PC-3 (cell line): ENCODE results near the gene NGF. TPM values are rescaled to one million over a fixed set of nuclear protein-coding genes. Genes with fewer than 3 reads are reported as not detected.

Experiments
- ATAC-seq: fragments of 200-7000 bp; cut with Tn5 transposase; 2 replicates; pipeline ENCODE4 v1.9.1; 2020; ENCODE audit warnings: mild to moderate bottlenecking, moderate library complexity
- BruUV-seq: library from RNA; stranded (reverse); fragments of 400-500 nt; replicated peaks from 2 replicates; lab custom pipeline; 2021; lab: Mats Ljungman, UMichigan
- CTCF ChIA-PET: fragments of 300-600 bp; sonication (Branson Sonifier 250); formaldehyde crosslinking; loops from one replicate; lab custom pipeline; 2022; ENCODE audit warnings: antibody characterized with exemption; lab: Charles Lee
- POLR2A ChIA-PET: fragments of 300-600 bp; sonication (Branson Sonifier 250); formaldehyde crosslinking; loops from one replicate; lab custom pipeline; 2022; ENCODE audit warnings: antibody characterized with exemption; ENCODE audit not compliant: unreplicated experiment; lab: Charles Lee
- DNase-seq: peaks from one replicate; pipeline ENCODE4 v3.0.0-alpha.2; 2015
- H2AFZ ChIP-seq: fragments of 300-600 bp; sonication (generic); 2 replicates; pipeline ENCODE4 v1.6.0; 2016; ENCODE audit warnings: antibody characterized with exemption, low read length
- H3F3A ChIP-seq: fragments of 300-600 bp; sonication (generic); one replicate; pipeline ENCODE4 v1.6.0; 2017; ENCODE audit warnings: antibody characterized with exemption, low read length, control low read depth, mild to moderate bottlenecking; ENCODE audit not compliant: unreplicated experiment
- H3K27ac ChIP-seq: fragments of 300-600 bp; sonication (generic); 2 replicates; pipeline ENCODE4 v1.5.1; 2016; ENCODE audit warnings: mild to moderate bottlenecking, low read length
- H3K27me3 ChIP-seq: fragments of 300-600 bp; sonication (generic); 2 replicates; pipeline ENCODE4 v1.6.1; 2016; ENCODE audit warnings: low read length, mixed read lengths
- H3K36me3 ChIP-seq: fragments of 300-600 bp; sonication (generic); 2 replicates; pipeline ENCODE4 v1.6.1; 2016; ENCODE audit warnings: low read depth, mixed run types, low read length, mixed read lengths
- H3K4me1 ChIP-seq: fragments of 300-600 bp; sonication (generic); 2 replicates; pipeline ENCODE4 v1.5.1; 2016; ENCODE audit warnings: low read length; ENCODE audit not compliant: insufficient read depth
- H3K4me2 ChIP-seq: fragments of 300-600 bp; sonication (generic); 2 replicates; pipeline ENCODE4 v1.6.0; 2016; ENCODE audit warnings: low read length
- H3K4me3 ChIP-seq: fragments of 300-600 bp; sonication (generic); 2 replicates; pipeline ENCODE4 v1.5.1; 2016; ENCODE audit warnings: mild to moderate bottlenecking, low read length, mixed read lengths
- H3K79me2 ChIP-seq: fragments of 300-600 bp; sonication (generic); 2 replicates; pipeline ENCODE4 v1.6.1; 2017; ENCODE audit warnings: low read length, mixed read lengths
- H3K9ac ChIP-seq: fragments of 300-600 bp; sonication (generic); 2 replicates; pipeline ENCODE4 v1.6.0; 2016; ENCODE audit warnings: mild to moderate bottlenecking, low read length
- H3K9me2 ChIP-seq: fragments of 300-600 bp; sonication (generic); replicated peaks from 2 replicates; pipeline ENCODE4 v1.6.1; 2016; ENCODE audit warnings: mixed run types, low read length, mixed read lengths
- H3K9me3 ChIP-seq: fragments of 300-600 bp; sonication (generic); 2 replicates; pipeline ENCODE4 v1.6.1; 2016; ENCODE audit warnings: low read length, mixed read lengths
- H4K20me1 ChIP-seq: fragments of 300-600 bp; sonication (generic); 2 replicates; pipeline ENCODE4 v1.6.1; 2016; ENCODE audit warnings: low read length, mixed read lengths
- CTCF ChIP-seq: fragments of 300-600 bp; sonication (generic); conservative IDR thresholded peaks from 2 replicates; pipeline ENCODE4 v1.5.1; 2017; ENCODE audit warnings: antibody characterized with exemption, low read depth, mild to moderate bottlenecking, low read length
- EZH2 ChIP-seq: fragments of 300-600 bp; sonication (generic); IDR thresholded peaks from one replicate; pipeline ENCODE4 v1.6.1; 2017; ENCODE audit warnings: antibody characterized with exemption, mild to moderate bottlenecking, low read length; ENCODE audit not compliant: unreplicated experiment
- EZH2phosphoT487 ChIP-seq: fragments of 300-600 bp; sonication (generic); IDR thresholded peaks from 2 replicates; pipeline ENCODE4 v1.6.1; 2018; ENCODE audit warnings: mild to moderate bottlenecking, antibody characterized with exemption, low read length, borderline replicate concordance
- intact Hi-C: fragments of 100-400 bp; cut with micrococcal nuclease; formaldehyde crosslinking; loops from 2 replicates; pipeline ENCODE4 v1.9.0; 2023
- total RNA-seq: library from RNA; depleted of rRNA; stranded (reverse); fragments of >200 nt; gene quantifications from 2 replicates; pipeline ENCODE4 v1.2.3, GENCODE V29; 2014

The NGF gene
- total RNA-seq, 1 experiment from 2014 or later = 2.4 TPM

- intact Hi-C loops = no loop called here
These were observed 6.3 kb downstream of the NGF start for GRCh38 chr1:115331558-115332331.

DNA sequence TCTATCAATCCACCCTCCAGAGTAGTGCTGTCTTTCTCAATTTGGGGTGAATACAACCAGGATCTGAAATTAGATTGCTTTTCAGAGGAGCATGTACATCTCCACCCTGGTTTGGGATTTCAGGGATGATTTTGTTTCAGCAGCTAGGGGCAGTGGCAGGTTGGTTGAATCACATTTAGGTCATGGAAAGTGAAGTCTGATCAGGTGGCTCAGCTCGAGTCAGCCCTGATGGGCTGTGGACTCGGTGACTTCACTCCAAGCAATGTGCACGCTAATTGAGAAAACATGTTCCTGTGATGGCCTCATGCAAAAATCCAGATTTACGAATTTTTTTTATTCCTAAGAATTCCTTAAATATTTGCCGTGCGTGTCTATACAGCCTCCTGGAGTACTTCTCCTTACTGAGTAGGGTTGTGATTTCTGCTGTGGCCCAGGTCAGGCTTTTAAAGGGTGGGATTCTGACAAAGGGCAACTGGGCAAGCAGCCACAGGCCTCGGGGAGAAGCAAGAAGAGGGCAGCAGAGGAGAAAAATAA lies 7.5 kb downstream of the NGF start:
- no peak overlapping the region for H3K4me3 ChIP-seq
- peaks cover 18% of the 10 kb centered on the region for H3K4me1 ChIP-seq
- no peaks in the 10 kb centered on the region for H3K9me2 ChIP-seq
- peak overlapping the region; percentile 2; the same call in 1 of the 2 replicates for H2AFZ ChIP-seq
- H3K9ac ChIP-seq = no peak overlapping the region
- BruUV-seq = no TSS peak
- DNase-seq (peak; percentile 62), ATAC-seq (peak; percentile 73)
- CTCF ChIA-PET = no interaction called here
- no peaks in the 10 kb centered on the region for H4K20me1 ChIP-seq
- no peaks in the 10 kb centered on the region for H3K36me3 ChIP-seq
- no peaks in the 10 kb centered on the region for H3K9me3 ChIP-seq
- no peaks in the 10 kb centered on the region for H3K27me3 ChIP-seq
- peak overlapping the region; percentile 47 for H3K4me2 ChIP-seq
- POLR2A ChIA-PET = no interaction called here
- intact Hi-C loops = no loop called here
- H3K79me2 ChIP-seq = no peaks in the 10 kb centered on the region
- peak overlapping the region; percentile 27 for H3K27ac ChIP-seq
- H3F3A ChIP-seq = no peaks in the 10 kb centered on the region
- TF ChIP-seq EZH2phosphoT487 = no peak
- TF ChIP-seq CTCF = peak; percentile 39
- TF ChIP-seq EZH2 = no peak

More at GRCh38 chr1:115331558-115332331, 6.3 kb downstream of the NGF start:
- Histone ChIP-seq H3F3A (no peaks in the 10 kb centered on the region), H3K27me3 (no peaks in the 10 kb centered on the region), H3K4me3 (no peak overlapping the region), H3K9ac (no peak overlapping the region), H3K4me1 (peaks cover 19% of the 10 kb centered on the region), H3K36me3 (no peaks in the 10 kb centered on the region), H3K27ac (0 out of 2 replicates have a peak overlapping the region, but pooled peaks have one; percentile 27), H3K79me2 (no peaks in the 10 kb centered on the region), H3K9me2 (no peaks in the 10 kb centered on the region), H3K9me3 (no peaks in the 10 kb centered on the region), H2AFZ (no peak overlapping the region), H4K20me1 (no peaks in the 10 kb centered on the region), H3K4me2 (no peak overlapping the region)
- TF ChIP-seq EZH2phosphoT487 = no peak
- TF ChIP-seq EZH2 = no peak
- no peak for TF ChIP-seq CTCF
- ATAC-seq = no peak
- BruUV-seq = no TSS peak
- DNase-seq = no peak
- ChIA-PET CTCF (no interaction called here), POLR2A (no interaction called here)
